Stimulated activated naive B cell treated with anti-CD40 and anti-IgM and Interleukin-4, amounts not matched to agents 10 μg/mL and 1 μg/mL and 100 μg/mL, for 72 hours (primary cell): ENCODE data around the gene FIG4.

Experiments used
- ATAC-seq, 2 donors: fragments of 150-1000 bp; cut with Tn5 transposase; replicated peaks; 2 replicates each; pipeline ENCODE4 v1.10.0; 2021; ENCODE audit warnings: moderate library complexity in 1 of 2
- DNase-seq: peaks from one replicate; pipeline ENCODE4 v3.0.0; 2021
- H3K27ac Mint-ChIP-seq: one replicate; pipeline ENCODE4 v1.8.0; 2022; ENCODE audit warnings: mild to moderate bottlenecking, mixed read lengths
- H3K27me3 Mint-ChIP-seq, 2 donors: one replicate each; pipeline ENCODE4 v1.8.0; 2022; ENCODE audit warnings: mixed read lengths in 2 of 2
- H3K36me3 Mint-ChIP-seq, 2 donors: one replicate each; pipeline ENCODE4 v1.8.0; 2022; ENCODE audit warnings: mixed read lengths in 2 of 2, mild to moderate bottlenecking in 1 of 2
- H3K4me1 Mint-ChIP-seq, 2 donors: one replicate each; pipeline ENCODE4 v1.8.0; 2022; ENCODE audit warnings: mixed read lengths in 2 of 2, mild to moderate bottlenecking in 1 of 2
- H3K4me3 Mint-ChIP-seq, 2 donors: one replicate each; pipeline ENCODE4 v1.8.0; 2022; ENCODE audit warnings: mild to moderate bottlenecking in 2 of 2, mixed read lengths in 2 of 2, moderate library complexity in 1 of 2
- H3K9me3 Mint-ChIP-seq, 2 donors: one replicate each; pipeline ENCODE4 v1.8.0; 2022; ENCODE audit warnings: mixed read lengths in 2 of 2, mild to moderate bottlenecking in 1 of 2

Gene FIG4

DNA sequence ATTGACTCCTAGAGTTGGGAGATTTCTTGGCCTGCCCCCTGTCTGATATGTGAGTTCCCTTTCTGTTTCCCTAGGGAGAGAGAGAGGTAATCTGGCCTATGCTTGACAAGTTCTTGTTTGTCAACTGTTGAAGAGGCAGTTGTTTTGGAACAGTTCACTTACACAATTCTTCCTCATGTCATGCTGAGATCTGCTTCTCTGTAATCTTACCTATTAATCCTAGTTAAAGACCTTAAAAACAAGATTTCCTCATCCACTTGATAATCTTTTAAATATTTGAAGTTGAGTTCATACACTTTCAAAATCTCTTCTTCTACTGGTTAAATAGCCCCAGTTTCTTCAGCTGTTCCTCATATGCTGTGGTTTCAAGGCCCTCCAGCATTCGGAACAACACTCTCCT lies 89.9 kb downstream of the FIG4 start:
- Mint-ChIP-seq H3K4me3 (no peak overlapping the region), H3K27me3 (no peaks in the 10 kb centered on the region), H3K27ac (no peak overlapping the region), H3K36me3 (peaks cover 6 to 23% of the 10 kb centered on the region in 2 donors), H3K4me1 (peaks cover 2 to 24% of the 10 kb centered on the region in 2 donors), H3K9me3 (no peaks in the 10 kb centered on the region)
- no peak for DNase-seq
- ATAC-seq, result no peak

DNA sequence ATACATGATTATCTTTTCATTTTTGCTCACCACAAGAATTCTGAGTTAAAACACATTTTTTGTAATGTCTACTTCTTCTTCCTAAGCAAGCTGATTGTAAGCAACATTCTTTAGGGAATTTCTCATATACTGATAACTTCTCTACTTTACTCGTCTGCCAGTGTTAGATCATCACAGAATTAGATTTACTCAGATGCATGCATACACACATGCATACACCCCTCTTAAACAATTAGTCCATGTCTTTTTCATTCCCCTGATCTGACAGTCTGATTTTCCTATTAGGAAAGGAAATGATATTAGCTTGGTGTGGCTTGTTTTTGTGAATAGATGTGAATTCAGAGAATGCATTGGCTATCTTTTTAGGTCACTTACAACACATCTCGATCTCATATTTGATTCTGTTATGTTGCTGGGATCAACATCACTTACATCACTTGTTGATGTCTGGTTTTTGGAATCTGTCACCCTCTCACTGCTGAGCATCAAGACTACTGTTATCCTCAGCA lies 91.4 kb downstream of the FIG4 start:
- H3K36me3 Mint-ChIP-seq, result peaks cover 6 to 20% of the 10 kb centered on the region in 2 donors
- no peaks in the 10 kb centered on the region for H3K27me3 Mint-ChIP-seq
- ATAC-seq (no peak), DNase-seq (no peak)
- no peak overlapping the region for H3K4me3 Mint-ChIP-seq
- H3K9me3 Mint-ChIP-seq, result no peaks in the 10 kb centered on the region
- no peak overlapping the region for H3K27ac Mint-ChIP-seq
- H3K4me1 Mint-ChIP-seq, result peaks cover 0 to 20% of the 10 kb centered on the region in 2 donors

DNA sequence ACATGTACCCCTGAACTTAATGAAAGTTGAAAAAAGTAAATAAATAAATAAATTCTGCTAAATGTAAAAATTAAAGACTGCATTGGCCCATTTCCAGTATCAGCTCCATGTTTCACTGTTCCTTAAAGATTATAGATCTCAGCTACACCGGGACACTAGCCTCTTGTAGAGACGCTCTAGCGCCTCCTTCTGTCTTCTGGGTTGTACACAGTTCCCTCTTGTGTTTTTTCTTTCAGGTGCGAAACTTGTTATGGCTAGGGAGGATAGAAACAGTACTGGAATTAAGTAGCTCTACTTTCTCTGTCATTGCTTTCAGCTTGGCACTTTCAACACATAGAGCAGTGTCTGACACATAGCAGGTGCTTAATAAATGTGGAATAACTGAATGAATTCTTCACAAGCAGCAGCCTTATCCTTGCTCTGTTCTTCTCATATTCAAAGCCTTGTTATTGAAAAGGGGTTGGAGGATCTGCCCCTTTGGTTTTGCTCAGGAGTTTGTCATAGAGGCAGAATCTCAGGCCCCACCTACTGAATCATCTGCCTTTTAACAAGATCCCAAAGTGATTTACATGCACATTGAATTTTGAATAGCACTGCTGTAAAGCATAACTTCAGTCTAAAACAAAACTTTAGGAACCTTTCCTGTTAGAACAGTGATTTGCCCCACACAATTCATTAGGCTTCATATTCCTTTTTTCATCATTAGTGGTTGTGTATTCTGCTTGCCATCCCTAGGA lies 92.3 kb downstream of the FIG4 start:
- H3K36me3 Mint-ChIP-seq, result peaks cover 10 to 25% of the 10 kb centered on the region in 2 donors
- no peaks in the 10 kb centered on the region for H3K27me3 Mint-ChIP-seq
- no peaks in the 10 kb centered on the region for H3K9me3 Mint-ChIP-seq
- no peak overlapping the region for H3K27ac Mint-ChIP-seq
- H3K4me3 Mint-ChIP-seq, result no peak overlapping the region
- ATAC-seq (no peak), DNase-seq (no peak)
- H3K4me1 Mint-ChIP-seq, result peaks cover 0 to 20% of the 10 kb centered on the region in 2 donors

DNA sequence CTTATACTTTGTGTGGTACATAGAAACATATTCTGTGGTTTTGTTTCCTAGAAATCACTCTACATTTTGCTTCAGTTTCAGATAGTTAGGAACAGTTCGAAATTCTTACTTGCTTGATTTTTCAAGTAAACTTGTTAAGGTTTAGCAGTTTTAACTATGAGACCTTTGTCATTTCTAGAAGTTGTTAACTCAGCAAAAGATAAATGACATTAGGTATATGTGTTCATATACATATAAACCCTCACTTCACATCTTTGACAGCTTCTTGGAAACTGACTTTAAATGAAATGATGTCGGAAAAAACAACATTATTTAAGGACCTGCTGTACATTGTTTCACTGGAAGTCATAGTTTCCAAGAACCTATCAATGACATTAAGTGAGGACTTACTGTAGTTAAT lies 96.2 kb downstream of the FIG4 start:
- no peak overlapping the region for H3K27ac Mint-ChIP-seq
- H3K4me3 Mint-ChIP-seq, result no peak overlapping the region
- no peak for DNase-seq
- peaks cover 19 to 26% of the 10 kb centered on the region in 2 donors for H3K36me3 Mint-ChIP-seq
- H3K9me3 Mint-ChIP-seq, result no peaks in the 10 kb centered on the region
- H3K4me1 Mint-ChIP-seq, result peaks cover 0 to 4% of the 10 kb centered on the region in 2 donors
- H3K27me3 Mint-ChIP-seq, result no peaks in the 10 kb centered on the region
- no peak for ATAC-seq

DNA sequence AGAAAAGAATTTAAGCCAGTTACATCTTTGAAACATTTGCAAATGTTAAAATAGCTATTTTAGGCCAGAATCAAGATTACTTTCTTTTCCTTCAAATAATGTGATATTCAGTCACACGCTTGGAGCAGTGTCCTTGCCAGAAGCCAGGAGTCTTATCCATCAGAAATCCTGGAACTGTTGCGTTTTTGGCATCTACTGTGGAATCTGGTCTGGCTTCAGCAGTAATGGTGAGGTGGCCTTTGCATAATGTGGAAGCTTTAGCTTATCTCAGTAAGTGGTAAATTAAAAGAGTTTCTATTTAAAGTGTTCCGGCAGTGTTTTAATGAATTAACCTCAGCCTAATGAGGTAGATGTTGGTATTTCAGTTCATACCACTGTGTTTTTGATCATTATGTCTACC lies 97.6 kb downstream of the FIG4 start:
- H3K36me3 Mint-ChIP-seq, result peaks cover 16 to 20% of the 10 kb centered on the region in 2 donors
- no peak for ATAC-seq
- no peaks in the 10 kb centered on the region for H3K9me3 Mint-ChIP-seq

DNA sequence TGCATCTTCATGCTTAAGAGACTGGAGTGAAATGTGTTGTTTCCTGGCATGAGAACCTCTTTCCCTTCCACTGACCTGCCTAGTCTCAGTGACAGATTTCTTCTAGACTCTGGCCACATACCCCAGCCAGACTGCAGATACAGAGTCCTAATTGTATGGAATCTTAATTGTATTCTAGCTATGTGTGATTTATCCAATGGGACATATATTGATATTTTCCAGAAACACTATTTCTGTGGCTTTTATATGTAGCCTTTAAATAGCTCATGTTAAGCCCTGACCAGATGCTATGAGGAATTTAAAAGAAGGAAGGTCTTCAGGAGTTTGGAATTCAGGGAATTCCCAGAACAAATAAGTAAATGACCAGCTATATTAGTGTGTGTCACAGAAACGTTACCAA lies 99.0 kb downstream of the FIG4 start:
- ATAC-seq, result no peak

More for the DNA sequence above, 97.6 kb downstream of the FIG4 start:
- Mint-ChIP-seq H3K4me3 (no peak overlapping the region), H3K4me1 (no peaks in the 10 kb centered on the region), H3K27me3 (no peaks in the 10 kb centered on the region), H3K27ac (no peak overlapping the region)
- no peak for DNase-seq

DNA sequence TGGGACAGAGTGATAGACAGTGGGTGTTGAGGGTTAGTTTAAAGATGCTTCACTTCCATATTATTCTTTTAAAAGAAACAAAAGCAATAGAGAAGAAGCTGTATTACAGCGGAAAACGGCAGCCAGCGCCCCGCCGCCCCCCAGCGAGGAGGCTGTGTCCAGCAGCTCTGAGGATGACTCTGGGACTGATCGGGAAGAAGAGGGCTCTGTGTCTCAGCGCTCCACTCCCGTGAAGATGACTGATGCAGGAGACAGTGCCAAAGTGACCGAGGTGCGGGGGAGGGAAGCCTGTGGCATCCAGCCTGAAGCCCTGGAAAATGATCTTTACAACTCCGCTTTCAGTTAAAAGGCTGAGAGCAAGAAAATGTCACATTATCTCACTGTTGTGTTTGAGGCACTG lies 100.2 kb downstream of the FIG4 start:
- Mint-ChIP-seq H3K36me3 (peaks cover 20 to 28% of the 10 kb centered on the region in 2 donors), H3K27ac (no peak overlapping the region), H3K9me3 (no peaks in the 10 kb centered on the region), H3K4me1 (peaks cover 5 to 6% of the 10 kb centered on the region in 2 donors), H3K4me3 (no peak overlapping the region), H3K27me3 (no peaks in the 10 kb centered on the region)
- DNase-seq, result no peak
- ATAC-seq, result no peak

More for the DNA sequence above, 99.0 kb downstream of the FIG4 start:
- H3K9me3 Mint-ChIP-seq, result no peaks in the 10 kb centered on the region
- no peak overlapping the region for H3K27ac Mint-ChIP-seq
- H3K36me3 Mint-ChIP-seq, result peaks cover 16 to 24% of the 10 kb centered on the region in 2 donors
- DNase-seq, result no peak
- peaks cover 5 to 6% of the 10 kb centered on the region in 2 donors for H3K4me1 Mint-ChIP-seq
- H3K27me3 Mint-ChIP-seq, result no peaks in the 10 kb centered on the region
- no peak overlapping the region for H3K4me3 Mint-ChIP-seq

DNA sequence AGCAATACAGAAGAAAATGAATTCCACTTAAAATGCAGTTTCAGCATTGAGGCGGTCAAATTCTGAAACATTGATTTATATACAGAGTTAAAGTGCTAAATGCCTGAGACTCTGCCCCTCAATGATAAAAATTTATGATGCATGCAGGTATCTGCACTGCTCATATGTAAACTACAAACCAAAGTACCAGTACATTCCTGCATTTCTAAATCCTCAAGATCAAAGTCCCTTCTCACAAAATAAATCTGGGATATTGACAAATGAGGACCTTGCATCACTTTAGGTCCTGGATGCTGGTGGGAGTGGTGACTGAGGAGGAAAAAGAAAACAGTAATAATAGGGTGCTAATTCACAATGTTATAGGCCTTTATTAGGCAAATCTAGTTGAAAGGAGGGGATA lies 101.9 kb downstream of the FIG4 start:
- Mint-ChIP-seq H3K27ac (no peak overlapping the region), H3K4me3 (no peak overlapping the region), H3K9me3 (no peaks in the 10 kb centered on the region), H3K27me3 (no peaks in the 10 kb centered on the region), H3K4me1 (peaks cover 5 to 6% of the 10 kb centered on the region in 2 donors), H3K36me3 (peaks cover 22 to 33% of the 10 kb centered on the region in 2 donors)
- ATAC-seq, result no peak
- no peak for DNase-seq

DNA sequence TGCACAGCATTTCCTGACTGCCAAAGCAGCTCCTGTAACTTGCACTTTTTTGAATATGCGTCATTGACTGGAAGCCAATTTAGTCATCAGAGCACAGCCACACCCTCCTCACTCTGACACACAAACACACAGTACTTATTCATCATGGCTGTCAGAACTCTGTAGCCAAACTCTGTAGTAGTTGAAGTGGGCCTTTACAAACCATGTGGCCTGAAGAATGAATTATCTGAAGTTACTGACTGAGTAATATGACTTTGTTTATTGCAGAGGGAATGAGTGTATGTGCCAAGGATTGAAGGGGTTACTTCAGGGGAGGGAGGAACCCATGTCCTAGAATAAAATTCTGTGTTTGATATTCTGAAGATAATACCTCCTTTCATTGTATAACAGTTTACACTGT lies 102.7 kb downstream of the FIG4 start:
- no peak overlapping the region for H3K4me3 Mint-ChIP-seq
- H3K27me3 Mint-ChIP-seq, result no peaks in the 10 kb centered on the region
- H3K9me3 Mint-ChIP-seq, result no peaks in the 10 kb centered on the region
- peak in 1 of 2 donors; percentile 48 for ATAC-seq
- no peak for DNase-seq
- peaks cover 23 to 32% of the 10 kb centered on the region in 2 donors for H3K36me3 Mint-ChIP-seq
- no peak overlapping the region for H3K27ac Mint-ChIP-seq
- H3K4me1 Mint-ChIP-seq, result peaks cover 5 to 6% of the 10 kb centered on the region in 2 donors

DNA sequence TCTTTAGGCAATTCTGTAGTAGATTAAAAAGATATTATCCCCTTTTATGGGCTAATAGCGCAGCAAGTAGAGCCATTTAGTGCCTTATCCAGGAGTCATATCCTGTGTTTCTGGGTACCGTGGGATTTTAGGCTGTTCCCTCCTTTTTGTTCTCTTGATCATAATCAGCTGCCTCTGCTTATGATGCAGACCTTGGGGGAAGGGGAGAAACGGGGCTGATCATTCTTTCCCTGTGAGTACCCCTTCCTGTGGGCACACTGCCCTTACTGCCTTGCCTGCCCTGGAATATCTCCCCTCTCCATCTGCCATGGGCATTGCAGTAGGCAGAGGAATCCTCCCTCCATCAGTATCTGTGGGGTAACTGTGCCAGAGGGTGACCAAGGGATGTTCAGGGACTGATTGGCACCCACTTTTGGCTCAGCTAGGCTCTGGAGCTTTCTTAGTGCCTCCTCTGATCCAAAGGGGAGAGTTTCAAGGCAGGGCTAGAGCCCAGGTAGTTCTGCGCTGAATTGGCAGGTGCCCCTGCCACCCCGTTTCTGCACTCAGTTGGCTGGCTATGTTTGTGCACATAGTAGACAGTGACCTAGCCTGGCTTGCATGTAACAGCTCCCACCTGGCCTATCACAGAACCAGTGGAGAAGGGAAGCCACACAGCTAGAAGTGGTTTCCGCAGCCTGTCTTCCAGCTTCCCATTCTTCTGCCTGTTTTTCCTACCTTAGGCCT lies 103.3 kb downstream of the FIG4 start:
- Mint-ChIP-seq H3K27ac (peak overlapping the region; percentile 22), H3K4me3 (no peak overlapping the region), H3K27me3 (no peaks in the 10 kb centered on the region), H3K9me3 (no peaks in the 10 kb centered on the region), H3K4me1 (peaks cover 5 to 6% of the 10 kb centered on the region in 2 donors), H3K36me3 (peaks cover 21 to 30% of the 10 kb centered on the region in 2 donors)
- peak; percentile 21 to 54 for ATAC-seq
- no peak for DNase-seq

DNA sequence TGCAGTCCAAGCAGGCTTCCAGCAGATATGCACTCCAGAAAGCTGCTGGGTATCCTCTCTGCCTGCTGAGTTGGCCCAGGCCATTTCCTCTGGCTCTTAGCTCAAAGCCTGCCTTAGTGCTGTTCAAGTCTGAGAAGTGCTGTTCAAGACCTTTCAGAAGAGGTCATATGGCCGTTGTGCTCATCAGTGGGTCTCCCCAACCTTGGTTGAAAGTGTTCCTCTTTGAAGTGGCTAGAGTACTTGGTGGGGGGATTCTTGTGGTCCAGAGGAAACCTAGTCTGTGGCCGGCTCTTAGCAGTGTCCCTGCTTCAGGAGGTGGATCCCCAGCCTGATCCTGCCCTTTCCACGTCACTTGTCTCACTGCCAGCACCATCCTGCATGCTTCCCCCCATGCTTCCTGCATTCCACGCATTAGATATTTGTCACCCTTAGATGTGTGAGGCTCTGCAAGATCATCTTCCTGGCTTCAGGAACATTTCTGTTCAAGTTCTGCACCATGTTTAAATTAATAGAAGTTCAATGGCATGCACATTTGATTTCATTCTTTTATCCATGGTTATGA lies 105.0 kb downstream of the FIG4 start:
- peaks cover 24 to 37% of the 10 kb centered on the region in 2 donors for H3K36me3 Mint-ChIP-seq
- no peaks in the 10 kb centered on the region for H3K9me3 Mint-ChIP-seq
- no peak overlapping the region for H3K27ac Mint-ChIP-seq
- no peak overlapping the region for H3K4me3 Mint-ChIP-seq
- DNase-seq (no peak), ATAC-seq (no peak)
- H3K4me1 Mint-ChIP-seq, result peaks cover 5 to 6% of the 10 kb centered on the region in 2 donors
- no peaks in the 10 kb centered on the region for H3K27me3 Mint-ChIP-seq

DNA sequence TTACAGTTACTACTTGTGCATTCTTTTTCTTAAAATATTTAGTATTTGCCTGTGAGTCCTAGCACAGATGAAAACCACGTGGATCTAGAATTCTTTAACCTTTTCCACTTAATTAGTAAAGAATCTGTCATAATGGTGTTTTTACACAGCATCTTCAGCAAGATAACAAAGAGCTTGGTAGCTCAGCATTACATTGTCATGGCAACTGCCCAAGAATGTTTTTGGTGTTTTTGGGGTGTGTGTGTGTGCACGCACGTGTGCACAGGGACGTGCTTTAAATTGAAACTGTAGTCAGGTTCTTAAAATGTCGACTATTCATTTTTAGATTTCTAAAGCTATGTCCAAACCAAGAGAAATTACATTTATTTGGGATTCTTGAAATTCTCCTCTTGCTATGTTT lies 108.0 kb downstream of the FIG4 start:
- ATAC-seq (no peak), DNase-seq (no peak)
- Mint-ChIP-seq H3K4me3 (no peak overlapping the region), H3K9me3 (no peaks in the 10 kb centered on the region), H3K36me3 (peaks cover 29 to 49% of the 10 kb centered on the region in 2 donors), H3K27ac (no peak overlapping the region), H3K27me3 (no peaks in the 10 kb centered on the region), H3K4me1 (peaks cover 6 to 8% of the 10 kb centered on the region in 2 donors)

DNA sequence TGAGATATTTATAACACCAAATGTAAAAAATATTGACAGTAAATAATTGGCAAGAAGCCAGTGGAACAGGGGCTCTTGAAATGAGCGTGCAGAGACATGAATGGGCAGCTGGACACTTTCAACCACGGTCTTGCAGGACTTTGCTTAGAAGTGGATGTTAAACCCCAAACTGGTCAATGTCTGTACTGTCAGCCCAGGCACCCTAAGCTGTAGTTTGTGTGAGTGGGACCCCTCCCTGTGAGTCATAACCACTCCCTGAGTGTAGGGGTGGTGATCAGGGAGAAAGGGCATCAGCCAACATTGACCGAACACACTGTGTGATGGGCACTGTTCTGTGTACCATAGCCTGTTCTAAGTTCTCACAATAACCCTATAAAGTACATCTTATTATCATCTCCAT lies 108.6 kb downstream of the FIG4 start:
- ATAC-seq (no peak), DNase-seq (no peak)
- H3K4me3 Mint-ChIP-seq, result no peak overlapping the region
- H3K36me3 Mint-ChIP-seq, result peaks cover 26 to 45% of the 10 kb centered on the region in 2 donors
- H3K27ac Mint-ChIP-seq, result no peak overlapping the region
- H3K9me3 Mint-ChIP-seq, result no peaks in the 10 kb centered on the region
- no peaks in the 10 kb centered on the region for H3K27me3 Mint-ChIP-seq
- H3K4me1 Mint-ChIP-seq, result peaks cover 5 to 6% of the 10 kb centered on the region in 2 donors

DNA sequence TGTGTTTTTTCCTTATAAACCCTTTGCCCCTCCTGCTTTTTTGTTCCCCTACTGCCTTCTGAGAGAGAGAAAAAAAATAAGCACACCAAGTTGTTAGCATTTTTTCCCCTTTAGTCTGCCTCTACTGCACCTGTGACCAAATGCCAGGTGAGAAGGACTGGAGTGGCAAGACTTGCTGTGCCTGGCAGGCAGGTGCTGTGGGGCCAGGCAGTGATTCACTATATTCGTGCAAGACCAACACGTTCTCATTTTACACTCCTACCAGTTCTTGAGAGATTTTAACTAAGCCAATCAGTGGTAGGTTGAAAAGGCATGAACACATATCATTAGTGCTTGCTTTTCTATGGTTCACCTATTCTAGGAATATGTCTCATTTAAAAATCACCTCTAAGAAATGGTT lies 109.7 kb downstream of the FIG4 start:
- H3K27ac Mint-ChIP-seq, result no peak overlapping the region
- DNase-seq, result no peak
- H3K4me1 Mint-ChIP-seq, result peaks cover 0 to 4% of the 10 kb centered on the region in 2 donors
- peaks cover 24 to 41% of the 10 kb centered on the region in 2 donors for H3K36me3 Mint-ChIP-seq
- ATAC-seq, result no peak
- H3K4me3 Mint-ChIP-seq, result no peak overlapping the region
- no peaks in the 10 kb centered on the region for H3K27me3 Mint-ChIP-seq
- no peaks in the 10 kb centered on the region for H3K9me3 Mint-ChIP-seq
